ENCODE data around the gene ABCB11.

DNA sequence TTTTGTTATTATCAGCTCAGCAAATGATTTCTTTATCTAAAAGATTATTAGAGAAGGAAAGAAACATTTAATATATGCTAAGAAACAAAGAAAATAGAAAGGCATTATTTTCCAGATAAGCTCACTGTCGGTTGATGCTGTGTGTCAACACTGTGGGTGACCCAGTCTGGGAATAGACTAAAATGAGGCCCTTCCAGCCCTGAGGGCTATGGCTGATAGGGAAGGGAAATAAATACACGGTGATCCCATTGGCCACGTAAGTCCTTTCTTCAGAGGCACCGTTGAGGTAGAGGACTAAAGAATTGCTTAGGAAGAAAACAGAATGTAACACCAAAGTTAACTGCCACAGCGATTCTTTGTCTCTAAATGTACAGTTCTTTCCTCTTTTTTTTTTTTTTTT lies 1.8 kb downstream of the ABCB11 start:
- TF ChIP-seq, protein P1, sequence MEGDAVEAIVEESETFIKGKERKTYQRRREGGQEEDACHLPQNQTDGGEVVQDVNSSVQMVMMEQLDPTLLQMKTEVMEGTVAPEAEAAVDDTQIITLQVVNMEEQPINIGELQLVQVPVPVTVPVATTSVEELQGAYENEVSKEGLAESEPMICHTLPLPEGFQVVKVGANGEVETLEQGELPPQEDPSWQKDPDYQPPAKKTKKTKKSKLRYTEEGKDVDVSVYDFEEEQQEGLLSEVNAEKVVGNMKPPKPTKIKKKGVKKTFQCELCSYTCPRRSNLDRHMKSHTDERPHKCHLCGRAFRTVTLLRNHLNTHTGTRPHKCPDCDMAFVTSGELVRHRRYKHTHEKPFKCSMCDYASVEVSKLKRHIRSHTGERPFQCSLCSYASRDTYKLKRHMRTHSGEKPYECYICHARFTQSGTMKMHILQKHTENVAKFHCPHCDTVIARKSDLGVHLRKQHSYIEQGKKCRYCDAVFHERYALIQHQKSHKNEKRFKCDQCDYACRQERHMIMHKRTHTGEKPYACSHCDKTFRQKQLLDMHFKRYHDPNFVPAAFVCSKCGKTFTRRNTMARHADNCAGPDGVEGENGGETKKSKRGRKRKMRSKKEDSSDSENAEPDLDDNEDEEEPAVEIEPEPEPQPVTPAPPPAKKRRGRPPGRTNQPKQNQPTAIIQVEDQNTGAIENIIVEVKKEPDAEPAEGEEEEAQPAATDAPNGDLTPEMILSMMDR (IDR thresholded peaks at IDR 0.05): no peak
- TF ChIP-seq POLR2A (IDR thresholded peaks at IDR 0.05): no peak
